Measurements from ENCODE around the gene BST2.

GRCh38 chr19:17353386-17353785, 52.0 kb downstream of the BST2 start:
- TF ChIP-seq POLR2A (IDR thresholded peaks at IDR 0.05; ENCODE audit: extremely low read depth, insufficient read length) = no peak
- TF ChIP-seq, protein P1, sequence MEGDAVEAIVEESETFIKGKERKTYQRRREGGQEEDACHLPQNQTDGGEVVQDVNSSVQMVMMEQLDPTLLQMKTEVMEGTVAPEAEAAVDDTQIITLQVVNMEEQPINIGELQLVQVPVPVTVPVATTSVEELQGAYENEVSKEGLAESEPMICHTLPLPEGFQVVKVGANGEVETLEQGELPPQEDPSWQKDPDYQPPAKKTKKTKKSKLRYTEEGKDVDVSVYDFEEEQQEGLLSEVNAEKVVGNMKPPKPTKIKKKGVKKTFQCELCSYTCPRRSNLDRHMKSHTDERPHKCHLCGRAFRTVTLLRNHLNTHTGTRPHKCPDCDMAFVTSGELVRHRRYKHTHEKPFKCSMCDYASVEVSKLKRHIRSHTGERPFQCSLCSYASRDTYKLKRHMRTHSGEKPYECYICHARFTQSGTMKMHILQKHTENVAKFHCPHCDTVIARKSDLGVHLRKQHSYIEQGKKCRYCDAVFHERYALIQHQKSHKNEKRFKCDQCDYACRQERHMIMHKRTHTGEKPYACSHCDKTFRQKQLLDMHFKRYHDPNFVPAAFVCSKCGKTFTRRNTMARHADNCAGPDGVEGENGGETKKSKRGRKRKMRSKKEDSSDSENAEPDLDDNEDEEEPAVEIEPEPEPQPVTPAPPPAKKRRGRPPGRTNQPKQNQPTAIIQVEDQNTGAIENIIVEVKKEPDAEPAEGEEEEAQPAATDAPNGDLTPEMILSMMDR (IDR thresholded peaks at IDR 0.05; ENCODE audit: low read depth, low read length) = no peak
- TF ChIP-seq, protein P2, sequence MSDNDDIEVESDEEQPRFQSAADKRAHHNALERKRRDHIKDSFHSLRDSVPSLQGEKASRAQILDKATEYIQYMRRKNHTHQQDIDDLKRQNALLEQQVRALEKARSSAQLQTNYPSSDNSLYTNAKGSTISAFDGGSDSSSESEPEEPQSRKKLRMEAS (IDR thresholded peaks at IDR 0.05; ENCODE audit: low read depth, low read length) = no peak

All from NB4 (cell line).